Heart left ventricle (tissue), 13 donors: ENCODE results near the gene MRPL53.

ENCODE experiments used
- POLR2A ChIP-seq, 2 donors: fragments of 450-650 bp; IDR thresholded peaks; one replicate each; pipeline ENCODE4 v1.6.1; 2017; ENCODE audit warnings: antibody characterized with exemption in 2 of 2, mild to moderate bottlenecking in 2 of 2, moderate library complexity in 2 of 2
- TF ChIP-seq, protein P1 (sequence below), 12 donors: fragments of 200-600 bp; sonication (generic) in 4 of 12; IDR thresholded peaks; one replicate each; pipeline versions ENCODE4 v1.5.0 to v1.8.0; 2018 to 2022; ENCODE audit warnings: antibody characterized with exemption in 12 of 12, mild to moderate bottlenecking in 5 of 12
- donor health status: ischemic (EF 13 %, LVEDD 7.1; RV severe dilation, severe dysfunction).
- donor health status: DM: no; HTN: yes; CAD: no.
- donor health status: DM: no; HTN: no; CAD: no.
- donor health status: ischemic (EF 25% LVEDD 6.9; RV normal size, moderate dysfunction).
- donor health status: ischemic (EF 25% LVEDD 5.7; RV mildly dilated, moderate dysfunction).
- donor health status: ischemic (EF 35%, LVEDD 5.7; RV mildly dilated, moderate dysfunction).
- donor health status: nonischemic (EF 11% LVEDD 7.7; RV severe dilation, severe dysfunction).
- donor health status: DM: yes; HTN: yes; CAD: no.
- donor health status: PGD.
- donor health status: ischemic (EF 29% LVEDD 5.4; RV normal size, mild dysfunction).
- donor health status: nonischemic (EF 23%, LVEDD 6.1; RV moderate dilation, normal function).

DNA sequence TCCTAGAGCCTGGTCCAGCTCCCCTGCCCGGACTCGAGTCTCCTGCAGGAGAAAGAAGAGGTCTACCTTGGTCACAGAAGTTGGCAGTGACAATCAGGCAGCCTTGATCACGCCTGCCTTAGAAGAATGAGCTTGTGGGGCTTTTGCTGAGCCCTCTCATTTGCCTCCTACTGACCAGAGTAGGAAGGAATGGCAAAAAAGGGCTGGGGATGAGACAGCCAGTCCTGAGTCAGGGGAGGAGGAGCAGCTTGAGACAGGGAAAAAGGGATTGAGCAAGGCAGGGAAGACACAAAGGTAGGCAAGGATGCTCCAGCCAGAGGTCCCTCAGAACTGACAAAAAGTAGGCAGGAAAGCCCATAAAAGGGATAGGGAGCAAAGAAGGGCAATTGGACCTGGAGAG lies 44.9 kb downstream of the MRPL53 start:
- TF ChIP-seq, protein P1, sequence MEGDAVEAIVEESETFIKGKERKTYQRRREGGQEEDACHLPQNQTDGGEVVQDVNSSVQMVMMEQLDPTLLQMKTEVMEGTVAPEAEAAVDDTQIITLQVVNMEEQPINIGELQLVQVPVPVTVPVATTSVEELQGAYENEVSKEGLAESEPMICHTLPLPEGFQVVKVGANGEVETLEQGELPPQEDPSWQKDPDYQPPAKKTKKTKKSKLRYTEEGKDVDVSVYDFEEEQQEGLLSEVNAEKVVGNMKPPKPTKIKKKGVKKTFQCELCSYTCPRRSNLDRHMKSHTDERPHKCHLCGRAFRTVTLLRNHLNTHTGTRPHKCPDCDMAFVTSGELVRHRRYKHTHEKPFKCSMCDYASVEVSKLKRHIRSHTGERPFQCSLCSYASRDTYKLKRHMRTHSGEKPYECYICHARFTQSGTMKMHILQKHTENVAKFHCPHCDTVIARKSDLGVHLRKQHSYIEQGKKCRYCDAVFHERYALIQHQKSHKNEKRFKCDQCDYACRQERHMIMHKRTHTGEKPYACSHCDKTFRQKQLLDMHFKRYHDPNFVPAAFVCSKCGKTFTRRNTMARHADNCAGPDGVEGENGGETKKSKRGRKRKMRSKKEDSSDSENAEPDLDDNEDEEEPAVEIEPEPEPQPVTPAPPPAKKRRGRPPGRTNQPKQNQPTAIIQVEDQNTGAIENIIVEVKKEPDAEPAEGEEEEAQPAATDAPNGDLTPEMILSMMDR (IDR thresholded peaks at IDR 0.05) = no peak
- no peak for TF ChIP-seq POLR2A (IDR thresholded peaks at IDR 0.05)
